Fibroblast of gingiva (primary cell): ENCODE results near the gene PTPRN2.

Source experiments
- DNase-seq: peaks from one replicate; pipeline ENCODE4 v3.0.0-alpha.2; 2011; ENCODE audit warnings: low read depth

PTPRN2 gene

DNA sequence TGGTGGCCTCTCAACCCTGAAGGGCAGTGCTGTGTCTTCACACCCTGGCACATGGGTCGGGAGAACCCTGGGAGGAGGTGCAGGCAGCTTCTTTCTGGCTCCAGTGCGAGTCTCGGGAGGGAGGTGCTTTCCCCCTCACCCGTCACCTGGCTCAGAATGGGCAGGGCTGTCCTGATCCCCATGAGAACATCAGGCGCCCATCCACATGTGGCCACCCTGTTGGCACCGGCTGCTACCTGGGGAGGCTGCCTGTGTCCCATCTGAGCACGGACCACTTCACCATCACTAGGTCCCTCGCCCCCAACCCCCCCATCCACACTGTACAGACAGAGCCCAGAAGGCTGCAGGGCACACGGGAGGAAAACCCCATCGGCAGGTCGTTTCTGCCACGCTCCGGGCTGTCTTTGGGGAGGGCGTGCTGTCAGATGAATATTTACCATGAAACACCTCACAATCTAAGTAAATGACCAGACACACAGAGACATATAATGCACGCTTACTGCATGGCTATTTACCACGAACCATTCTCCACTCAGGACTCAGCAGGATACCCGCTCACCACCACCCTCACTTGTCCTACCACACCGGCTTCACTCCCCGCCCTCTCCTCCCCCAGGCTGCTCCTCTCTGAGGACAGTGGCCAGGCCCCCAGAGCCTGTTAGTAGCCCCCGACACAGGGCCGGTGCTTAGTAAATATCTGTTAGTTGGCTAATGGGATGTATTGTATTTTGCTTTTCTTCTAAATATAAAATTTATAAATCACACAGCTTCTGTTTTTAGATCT, 968.6 kb downstream of the PTPRN2 start:
- DNase-seq: no peak

DNA sequence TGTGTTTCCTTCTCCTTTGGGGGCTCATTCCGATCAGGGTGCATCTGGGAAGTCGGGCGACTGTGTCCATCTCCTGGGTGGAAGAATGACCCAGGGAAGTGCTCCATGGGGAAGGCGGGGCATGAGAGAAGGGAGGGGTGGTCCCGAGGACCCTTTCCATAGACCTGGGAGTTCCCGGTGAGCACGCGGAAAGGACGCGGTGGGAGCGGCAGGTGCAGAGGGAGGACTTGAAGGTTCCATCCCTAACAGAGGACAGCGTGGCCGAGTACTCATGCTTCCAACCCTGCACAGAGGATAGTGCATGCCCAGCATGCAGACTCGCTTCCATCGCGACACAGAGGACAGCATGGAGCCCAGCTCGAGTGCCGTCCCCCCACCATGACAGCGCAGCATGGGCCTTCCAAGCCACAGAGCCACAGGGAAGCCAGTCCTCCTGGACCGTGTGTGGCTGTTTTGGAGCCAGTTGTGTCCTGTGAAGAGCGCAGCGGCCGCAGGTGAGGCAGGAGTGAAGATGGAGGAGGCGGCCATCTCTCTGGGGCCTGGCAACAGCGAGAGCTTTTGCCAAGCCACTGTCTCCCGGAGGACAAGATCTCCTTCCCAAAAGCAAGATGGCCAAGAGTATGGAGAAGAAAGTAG, 969.4 kb downstream of the PTPRN2 start:
- no peak for DNase-seq

DNA sequence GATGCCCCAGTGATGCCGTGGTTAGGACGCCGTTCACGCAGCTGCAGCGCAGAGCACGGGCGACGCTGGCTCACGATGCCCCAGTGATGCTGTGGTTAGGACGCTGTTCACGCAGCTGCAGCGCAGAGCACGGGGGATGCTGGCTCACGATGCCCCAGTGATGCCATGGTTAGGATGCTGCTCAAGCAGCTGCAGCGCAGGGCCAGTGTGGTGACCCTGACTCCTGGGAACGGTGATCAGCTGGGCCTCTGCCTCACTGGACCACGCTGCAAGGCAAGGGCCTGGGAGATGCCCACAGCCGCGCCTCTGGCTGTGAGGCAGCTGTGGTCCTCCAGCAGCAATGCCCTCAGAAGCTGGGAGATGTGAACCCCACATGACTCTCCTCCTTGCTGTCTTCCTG, 970.2 kb downstream of the PTPRN2 start:
- no peak for DNase-seq

DNA sequence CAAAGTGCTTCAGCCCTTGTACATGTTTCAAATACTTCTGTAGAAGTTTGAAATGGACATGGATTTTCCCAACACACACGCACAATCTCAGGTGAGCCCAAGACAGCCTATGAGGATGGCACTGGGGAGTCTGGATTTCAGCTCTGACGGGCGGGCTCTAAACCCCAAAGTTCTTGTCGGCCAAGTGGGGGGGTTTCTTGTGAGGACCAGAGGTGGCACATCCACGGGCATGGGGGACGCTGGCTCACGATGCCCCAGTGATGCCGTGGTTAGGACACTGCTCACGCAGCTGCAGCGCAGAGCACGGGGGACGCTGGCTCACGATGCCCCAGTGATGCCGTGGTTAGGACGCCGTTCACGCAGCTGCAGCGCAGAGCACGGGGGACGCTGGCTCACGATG, 970.7 kb downstream of the PTPRN2 start:
- DNase-seq: no peak

DNA sequence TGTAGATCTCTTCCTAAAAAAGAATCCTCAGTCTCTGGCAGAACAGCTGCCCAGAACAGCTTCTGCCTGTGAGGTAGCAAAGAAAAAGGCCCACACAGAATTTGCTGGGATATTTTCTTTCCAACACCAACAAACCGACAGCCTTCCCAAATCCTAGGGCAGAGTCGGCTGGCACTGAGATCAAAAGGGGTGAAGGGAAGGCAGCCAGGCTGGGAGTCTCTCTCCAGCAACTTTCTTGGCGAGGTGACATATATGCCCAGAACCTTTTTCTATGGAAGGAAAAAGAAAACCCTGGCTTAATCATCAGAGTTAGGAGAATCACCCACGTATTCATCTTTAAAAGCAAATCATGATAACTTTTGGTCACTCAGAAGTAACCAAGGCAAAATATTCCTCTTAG, 971.2 kb downstream of the PTPRN2 start:
- DNase-seq: no peak

DNA sequence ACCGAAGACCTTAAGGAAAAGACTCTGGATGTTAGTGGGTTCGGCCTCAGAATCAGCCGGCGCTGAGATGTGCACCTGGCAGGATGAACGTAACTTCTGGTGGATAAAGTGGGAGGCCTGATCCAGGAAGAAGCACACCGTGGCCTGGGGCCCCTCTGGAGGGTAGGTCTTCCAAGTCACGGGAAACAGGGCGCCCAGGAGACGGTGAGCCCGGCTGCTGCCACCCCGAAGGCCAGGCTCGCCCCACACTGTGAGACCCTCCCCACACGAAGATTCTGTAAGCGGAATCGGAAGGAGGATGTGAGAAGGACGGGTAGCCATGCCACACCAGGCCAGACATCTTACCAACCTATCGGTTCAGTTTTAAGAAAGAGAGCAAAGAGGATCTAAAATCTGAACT, 971.8 kb downstream of the PTPRN2 start:
- no peak for DNase-seq

DNA sequence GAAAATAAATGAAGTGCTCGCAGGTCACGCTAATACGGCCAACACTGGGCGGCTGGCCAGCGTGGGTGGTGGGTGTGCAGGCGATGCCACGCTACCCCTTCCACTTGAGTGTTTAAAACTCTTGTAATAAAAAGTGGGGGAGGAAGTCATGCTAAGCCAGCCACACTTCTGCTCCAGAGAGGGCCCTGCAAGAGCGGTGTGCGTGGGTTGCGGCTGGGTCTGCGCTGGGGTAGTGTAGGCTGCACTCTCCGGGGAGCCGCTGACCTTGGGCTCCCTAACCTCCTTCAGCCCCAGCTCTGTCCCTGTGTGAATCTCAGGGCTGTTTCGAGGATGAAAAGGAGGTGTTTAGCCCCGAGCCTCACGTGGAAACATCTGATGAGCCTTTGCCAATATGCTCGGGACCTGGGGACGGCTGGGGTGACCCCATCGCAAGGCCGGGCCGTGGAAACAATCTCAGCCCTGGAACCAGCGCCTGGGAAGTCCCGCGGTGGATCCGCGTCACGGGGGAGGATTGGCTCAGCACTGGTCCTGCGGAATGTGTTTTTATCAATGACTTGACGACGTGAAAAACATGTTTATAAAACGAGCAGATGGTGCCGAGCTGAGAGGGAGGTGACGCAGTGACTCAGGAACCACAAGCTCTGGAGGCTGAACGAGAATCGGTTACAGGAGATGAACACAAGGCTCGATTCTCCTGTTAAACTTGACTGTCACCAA, 972.4 kb downstream of the PTPRN2 start:
- DNase-seq: no peak

DNA sequence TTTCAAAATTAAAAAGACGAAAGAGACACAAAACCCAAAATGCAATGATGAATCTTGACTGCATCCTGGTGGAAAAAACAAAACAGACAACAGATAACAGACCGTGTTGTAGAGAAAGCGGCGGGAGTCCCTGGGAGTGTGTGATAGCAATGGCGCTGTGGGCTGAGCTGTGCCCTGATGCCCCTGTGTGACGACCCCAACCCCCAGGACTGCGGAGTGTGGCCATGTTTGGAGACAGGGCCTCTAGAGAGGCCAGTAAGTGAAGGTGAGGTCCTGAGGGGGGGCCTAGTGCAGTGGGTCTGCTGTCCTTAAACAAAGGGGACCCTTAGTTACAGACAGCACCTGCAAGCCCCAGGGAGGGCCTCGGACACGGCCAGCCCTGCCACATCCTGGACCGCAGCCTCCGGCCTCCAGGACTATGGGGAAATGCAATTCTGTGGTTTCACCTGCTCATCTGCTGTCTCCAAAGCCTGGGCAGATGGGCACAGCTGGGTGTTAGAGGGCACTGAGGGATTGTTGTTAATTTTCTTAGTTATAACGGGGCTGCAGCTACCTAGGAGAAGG, 973.1 kb downstream of the PTPRN2 start:
- DNase-seq: no peak

DNA sequence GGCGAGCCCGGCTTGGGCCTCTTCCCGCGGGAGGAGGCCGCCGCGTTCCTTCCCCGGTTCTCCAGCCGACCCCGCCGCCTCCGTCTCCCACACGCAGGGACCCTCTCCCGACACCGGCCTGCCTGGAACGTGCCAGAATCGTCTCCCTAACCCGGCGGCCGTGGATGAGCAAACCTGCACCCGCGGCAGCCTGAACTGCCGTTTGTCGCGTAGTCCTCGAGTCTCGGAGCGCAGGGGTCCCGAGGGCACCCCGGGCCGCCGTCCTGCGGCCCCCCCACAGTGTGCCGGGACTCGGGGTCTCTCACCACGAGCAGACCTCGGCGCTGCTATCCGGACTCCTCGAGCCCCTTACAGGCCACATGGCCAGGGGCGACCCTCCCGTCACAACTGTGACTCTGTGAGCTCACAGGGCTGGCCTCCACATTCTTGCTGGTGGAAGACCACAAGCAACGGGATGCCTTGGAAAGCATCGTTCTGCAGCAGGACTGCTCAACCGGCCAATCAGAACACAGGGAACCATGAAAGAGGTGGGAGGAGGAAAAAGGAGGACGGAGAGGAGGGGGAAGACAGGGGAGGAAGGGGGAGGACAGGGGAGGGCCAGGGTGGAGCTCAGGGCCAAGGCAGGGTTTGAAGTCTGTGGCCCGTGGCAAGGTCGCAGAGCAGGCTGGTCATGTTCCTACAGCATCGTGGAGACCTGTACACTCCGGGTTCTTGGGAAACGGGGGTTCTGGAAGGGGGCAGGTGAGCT, 973.9 kb downstream of the PTPRN2 start:
- no peak for DNase-seq

DNA sequence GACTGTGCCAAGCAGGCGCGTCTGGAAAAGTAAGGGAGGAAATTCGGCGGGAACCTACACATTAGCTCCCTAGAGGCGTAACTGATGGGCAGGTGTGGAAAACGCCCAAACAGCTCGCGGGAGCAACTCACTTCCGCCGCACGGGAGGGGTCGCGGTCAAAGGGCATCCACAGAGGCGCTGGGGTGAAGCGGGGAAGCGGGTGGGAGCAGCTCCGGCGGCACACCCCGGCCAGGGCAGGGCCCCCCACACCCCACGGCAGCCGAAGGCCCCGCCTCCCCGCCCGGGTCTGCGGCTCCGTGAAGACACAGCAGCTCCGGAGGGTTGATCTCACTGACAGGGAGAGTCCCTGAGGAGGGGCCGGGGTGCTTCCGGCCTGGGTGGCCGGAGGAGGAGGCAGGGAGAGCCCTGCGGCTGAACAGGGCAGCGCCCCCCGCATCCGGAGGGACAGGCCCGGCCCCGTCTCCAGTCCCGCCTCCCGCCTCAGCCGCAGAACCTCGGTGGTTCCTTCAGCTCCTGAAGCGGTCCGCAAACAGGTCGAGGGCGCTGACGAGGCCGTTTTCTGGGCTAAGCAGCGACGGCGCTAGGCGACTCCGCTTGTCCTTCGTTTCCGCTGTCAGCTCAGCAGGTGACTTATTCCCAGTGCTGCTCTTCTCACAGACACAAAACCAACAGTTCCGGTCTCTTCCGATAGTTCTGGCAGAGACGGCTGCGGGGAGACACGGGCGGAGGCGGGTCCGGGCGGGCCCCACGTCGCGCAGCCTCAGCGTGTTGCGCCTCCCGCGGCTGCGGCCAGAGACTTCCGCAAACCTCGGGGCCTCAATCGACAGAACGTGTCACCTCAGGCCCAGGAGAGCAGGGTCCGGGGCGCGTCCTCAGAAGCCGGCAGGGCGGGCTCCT, 974.7 kb downstream of the PTPRN2 start:
- DNase-seq: no peak

DNA sequence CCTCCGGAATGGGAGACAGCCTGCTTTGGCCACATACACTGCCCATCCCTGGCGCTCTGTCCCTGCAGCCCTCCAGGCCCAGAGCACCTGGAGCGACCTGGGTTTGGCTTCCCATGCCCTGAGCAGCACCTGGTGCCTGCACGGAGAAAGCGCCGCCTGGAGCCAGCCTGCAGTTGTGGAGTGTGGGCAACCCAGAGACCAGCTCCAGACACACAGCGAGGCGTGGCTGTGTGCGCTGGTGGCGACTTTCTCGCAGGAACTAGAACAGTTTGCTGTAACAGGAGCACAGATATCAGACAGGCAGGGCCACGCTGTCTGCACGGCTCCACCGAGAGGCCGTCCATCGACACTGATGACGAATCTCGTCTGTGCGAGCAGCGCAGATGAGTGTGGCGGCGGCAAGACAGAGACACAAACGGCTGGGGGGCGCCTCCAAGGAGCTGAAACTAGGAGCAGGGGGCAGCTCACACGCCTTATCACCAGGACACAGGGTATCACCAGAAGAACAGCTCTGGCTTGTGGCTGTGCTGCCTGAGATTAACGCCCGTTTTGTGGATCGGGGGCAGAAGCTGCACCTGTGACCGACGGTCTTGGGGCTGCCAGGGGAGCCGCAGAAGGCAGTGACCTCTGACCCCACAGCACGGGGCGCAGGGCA, 975.5 kb downstream of the PTPRN2 start:
- DNase-seq: no peak

DNA sequence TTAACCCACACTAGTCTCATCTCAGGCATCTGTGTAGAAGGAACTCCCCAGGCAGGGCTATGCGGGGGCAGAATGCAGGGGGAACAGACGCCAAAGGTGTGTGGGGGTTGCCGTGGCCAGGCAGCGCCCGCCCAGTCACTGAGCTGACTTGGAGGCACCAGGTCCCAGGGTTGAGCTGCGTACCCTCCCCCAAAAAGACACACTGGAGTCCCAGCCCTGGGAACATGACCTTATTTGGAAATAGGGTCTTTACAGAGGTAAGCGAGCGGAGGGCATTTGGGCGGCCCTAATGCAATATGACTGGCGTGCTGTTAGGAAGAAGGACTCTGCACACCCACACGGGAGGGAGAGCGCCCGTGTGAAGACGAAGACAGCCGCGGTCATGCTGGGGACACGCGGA, 976.3 kb downstream of the PTPRN2 start:
- DNase-seq: no peak

DNA sequence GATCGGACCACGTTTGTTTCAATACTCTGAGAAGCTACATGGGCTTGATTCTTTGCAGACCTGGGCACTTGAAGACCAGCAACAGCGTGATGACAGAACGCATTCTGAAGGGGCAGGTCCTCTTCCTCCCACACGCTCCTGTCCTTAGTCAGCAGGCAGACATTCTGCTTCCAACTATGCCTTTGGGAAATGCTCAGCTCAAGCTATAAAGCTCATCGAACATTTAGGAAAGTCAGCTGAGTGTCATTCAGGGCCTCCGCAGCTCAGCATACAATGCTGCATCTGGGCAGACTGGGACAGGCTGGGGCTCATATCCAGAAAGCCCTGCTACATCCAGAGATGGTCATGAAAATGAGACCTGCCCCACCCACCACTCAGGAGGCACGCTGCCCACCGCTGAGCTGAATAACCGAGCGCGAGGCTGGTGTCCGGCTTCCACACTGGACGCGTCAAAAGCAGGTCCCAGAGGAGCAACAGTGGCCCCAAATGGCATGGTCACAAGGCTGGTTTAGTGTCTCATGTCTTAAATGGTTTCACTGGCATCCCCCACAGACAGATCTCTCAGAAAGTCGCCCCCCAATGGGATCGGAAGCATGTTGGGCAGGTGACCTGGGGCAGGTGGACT, 976.8 kb downstream of the PTPRN2 start:
- DNase-seq: no peak

DNA sequence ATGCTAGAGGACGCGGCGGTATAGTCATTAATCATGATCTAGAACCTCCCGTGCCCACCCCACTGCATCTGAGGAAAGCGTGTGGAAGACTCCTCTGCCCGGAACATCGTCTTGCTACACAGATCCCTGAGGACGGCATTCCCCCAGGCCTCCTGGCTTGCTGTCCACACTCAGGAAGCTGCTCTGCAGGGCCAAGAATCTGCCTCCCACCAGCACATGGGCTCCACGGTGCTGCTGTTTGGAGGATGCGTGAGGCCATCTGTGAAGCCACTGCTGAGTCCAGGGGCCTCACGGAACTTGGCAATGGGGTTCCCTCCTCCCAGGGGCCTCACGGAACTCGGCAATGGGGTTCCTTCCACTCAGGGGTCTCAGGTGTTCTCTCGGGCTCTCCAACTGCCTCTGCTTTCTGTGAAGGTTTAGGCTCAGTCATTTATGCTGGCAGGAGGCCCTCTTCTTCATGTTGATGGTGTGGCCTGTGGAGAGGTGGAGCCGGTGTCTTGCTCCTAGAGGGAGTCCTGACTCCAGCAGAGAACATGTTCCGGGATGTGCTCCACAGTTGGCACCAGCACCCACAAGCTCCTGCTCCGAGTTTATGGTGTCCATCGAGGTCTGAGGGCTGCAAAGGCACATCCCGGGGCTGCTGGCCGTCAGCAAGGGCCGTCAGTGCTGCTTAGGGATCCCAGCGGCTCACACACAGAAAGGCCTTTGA, 977.5 kb downstream of the PTPRN2 start:
- DNase-seq: no peak

DNA sequence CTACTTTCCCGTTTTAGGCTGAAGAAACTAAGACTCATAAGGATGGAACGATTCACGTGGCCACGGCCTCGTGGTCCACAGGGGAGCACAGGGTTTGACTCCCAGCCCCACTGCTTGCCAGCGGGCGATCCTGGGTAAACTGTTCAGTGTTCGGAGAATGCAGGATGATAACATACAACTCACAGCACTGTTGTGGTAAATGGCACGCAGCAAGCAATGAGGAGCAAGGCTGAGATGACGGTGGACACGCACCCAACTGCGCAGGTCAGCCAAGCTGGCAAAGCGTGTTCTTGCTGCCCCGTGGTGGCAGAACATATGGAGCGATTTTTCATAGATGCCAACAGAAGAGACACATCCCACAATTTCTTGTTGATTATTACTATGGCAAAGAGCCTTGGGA, 978.1 kb downstream of the PTPRN2 start:
- no peak for DNase-seq

DNA sequence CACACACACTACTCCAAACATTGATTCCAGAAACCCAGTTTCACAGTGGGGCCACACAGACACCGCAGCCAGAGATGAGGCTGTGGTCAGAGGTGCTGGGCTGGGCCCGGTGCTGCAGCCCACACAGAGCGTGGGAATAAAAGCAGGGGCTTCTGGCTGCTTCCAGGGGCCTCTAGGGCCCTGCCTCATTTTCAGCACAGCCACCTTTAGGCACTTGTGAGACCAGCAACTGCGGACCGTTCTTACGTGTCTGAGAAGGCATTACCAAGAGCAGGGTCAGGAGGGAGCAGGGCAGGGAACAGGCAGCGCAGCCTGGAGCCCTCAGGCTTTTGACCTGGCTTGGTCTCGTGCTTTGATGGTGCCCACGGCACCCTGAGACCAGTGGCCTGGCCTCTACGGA, 980.4 kb downstream of the PTPRN2 start:
- DNase-seq: no peak

DNA sequence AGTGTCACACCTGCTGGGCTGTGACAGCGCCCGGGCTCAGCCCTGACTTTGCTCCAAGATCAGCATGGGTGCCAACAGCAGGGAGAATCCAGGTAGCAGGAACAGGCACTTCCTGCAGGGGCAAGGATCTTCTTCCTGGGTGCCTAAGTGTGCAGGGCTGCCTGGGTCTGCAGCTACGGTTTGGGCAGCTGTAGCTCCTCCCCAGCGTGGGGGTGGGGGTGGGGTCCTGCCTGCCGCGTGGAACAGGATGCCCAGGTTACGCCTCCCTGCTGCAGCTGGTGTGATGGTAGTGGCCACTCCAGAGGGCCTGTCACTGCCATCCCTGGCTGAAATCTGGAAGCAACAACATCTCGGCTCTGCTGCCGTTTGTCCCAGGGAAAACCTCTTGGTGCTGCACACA, 981.5 kb downstream of the PTPRN2 start:
- no peak for DNase-seq

DNA sequence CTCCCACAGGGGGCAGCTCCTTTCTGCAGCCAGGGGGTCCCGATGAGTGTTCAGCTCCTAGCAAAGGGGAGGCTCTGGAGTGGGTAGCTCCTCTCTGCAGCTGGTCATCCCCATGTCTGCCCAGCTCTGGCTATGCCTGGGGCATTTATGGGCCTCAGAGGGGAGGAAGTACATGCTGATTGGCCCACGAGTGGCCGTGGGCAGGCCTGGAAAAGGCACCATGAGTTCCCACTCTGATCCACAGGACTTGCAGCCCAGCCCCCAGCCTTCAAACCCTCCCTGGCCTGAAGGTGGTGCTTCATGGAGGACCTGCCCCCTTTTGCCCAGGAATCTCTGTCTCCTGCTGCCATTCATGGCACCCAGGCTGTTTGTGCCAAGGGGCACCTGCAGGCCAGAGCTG, 982.0 kb downstream of the PTPRN2 start:
- no peak for DNase-seq

DNA sequence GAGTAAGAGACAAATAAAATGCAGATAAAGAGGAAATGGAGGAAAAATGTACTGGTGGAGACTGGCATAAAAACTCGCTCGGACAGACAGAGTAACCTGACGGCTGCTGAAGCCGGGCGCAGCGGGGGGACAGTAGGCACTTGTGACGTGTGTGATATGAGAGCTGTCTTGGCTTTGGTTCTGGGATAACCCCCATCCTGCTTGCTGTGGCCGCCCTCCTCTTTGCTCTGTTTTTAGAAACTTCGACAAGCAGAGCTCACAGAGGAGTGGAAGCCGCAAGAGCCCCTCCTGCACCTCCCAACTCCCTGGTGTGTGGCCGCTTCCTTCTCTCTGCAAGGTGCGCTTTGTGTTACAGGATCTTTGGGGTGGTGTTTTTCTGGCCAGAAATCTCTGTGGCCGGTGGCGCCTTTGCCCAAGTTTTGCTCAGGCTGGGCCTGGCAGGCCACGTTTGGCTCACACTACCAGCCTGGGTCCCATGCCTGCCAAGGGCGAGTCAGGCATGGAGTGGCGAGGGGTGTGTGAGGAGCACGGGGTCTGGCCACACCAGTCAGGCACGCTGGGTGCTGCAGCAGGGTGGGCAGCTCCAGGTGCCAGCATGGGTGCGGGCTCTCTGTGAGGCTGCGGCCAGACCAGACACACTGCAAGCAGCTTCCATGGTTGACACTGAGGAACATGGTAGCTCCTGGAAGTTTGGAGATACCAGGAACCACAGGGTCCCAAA, 982.8 kb downstream of the PTPRN2 start:
- DNase-seq: no peak
